ENCODE measurements around the gene LARGE1.

LARGE1 gene

DNA sequence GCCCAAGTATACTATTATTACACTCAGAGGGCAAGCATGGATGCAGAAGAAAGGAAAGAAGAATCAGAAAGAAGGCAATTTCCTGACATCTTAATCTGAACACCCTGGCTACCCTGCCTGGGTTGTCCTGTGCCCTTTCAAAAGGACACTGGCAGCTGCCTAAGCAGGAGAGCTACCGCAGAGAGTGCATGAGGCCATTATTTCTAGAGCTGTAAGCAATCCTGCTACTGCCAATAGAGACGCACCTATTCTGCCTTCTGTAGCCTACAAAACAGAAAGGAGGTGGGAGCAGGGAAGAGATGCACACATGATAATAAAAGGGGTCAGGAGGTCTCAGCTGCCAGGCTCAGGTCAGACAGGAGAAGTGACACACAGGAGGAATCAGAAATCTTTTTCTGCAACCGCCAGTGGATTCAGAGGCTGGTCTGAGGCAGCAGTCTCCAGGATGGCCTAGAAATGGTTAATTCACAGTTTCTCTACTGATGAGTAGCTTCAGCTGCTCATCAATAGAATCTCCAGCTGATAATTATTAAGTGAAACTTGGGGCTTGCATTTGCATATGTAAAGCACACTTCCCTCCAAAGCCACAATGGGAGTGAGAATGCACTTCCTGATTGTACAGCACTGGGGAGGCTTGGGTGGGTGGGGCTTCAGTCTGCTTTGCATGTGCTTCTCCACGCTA lies 253.9 kb downstream of the LARGE1 start:
- DNase-seq: no peak
- H3K4me1 ChIP-seq (ENCODE audit: control insufficient read depth in 1 of 2, insufficient read depth in 2 of 2, low read length in 2 of 2): peaks cover 0 to 5% of the 10 kb centered on the region in 2 experiments
- no peak overlapping the region for H2AFZ ChIP-seq (ENCODE audit: insufficient read depth, low read length, poor library complexity)
- H3K14ac ChIP-seq (ENCODE audit: low read length): no peak overlapping the region
- H4K91ac ChIP-seq (ENCODE audit: low read depth, low read length): no peak overlapping the region
- H3K36me3 ChIP-seq (ENCODE audit: control insufficient read depth in 1 of 2, insufficient read depth in 2 of 2, low read length in 2 of 2): no peaks in the 10 kb centered on the region
- no peak overlapping the region for H3K18ac ChIP-seq (ENCODE audit: low read length)
- H3K9me3 ChIP-seq (ENCODE audit: insufficient read depth, low read depth, low read length): no peaks in the 10 kb centered on the region
- H3K79me2 ChIP-seq (ENCODE audit: control insufficient read depth, insufficient read depth, low read length, poor library complexity): no peaks in the 10 kb centered on the region
- H2BK12ac ChIP-seq (ENCODE audit: low read length): no peak overlapping the region
- H3K4me3 ChIP-seq (ENCODE audit: low read depth, low read length): no peak overlapping the region
- no peak overlapping the region for H2BK120ac ChIP-seq (ENCODE audit: insufficient read depth, low read length, poor library complexity)
- no peak overlapping the region for H3K9ac ChIP-seq (ENCODE audit: low read length)
- no CpG with 5 or more reads among the region's 4 CpGs for WGBS (ENCODE audit: extremely low coverage, insufficient coverage, insufficient read length)
- no peak overlapping the region for H4K8ac ChIP-seq (ENCODE audit: low read depth, low read length)
- no peak overlapping the region for H3K23ac ChIP-seq (ENCODE audit: low read length)
- H2BK5ac ChIP-seq (ENCODE audit: low read depth, low read length, poor library complexity): no peak overlapping the region
- no peaks in the 10 kb centered on the region for H3K79me1 ChIP-seq (ENCODE audit: low read length)
- H3K27ac ChIP-seq (ENCODE audit: low read depth, low read length): no peak overlapping the region
- no peak overlapping the region for H2AK5ac ChIP-seq (ENCODE audit: low read length)
- no peak overlapping the region for H4K12ac ChIP-seq (ENCODE audit: low read depth, low read length)
- no peak overlapping the region for H3K4ac ChIP-seq (ENCODE audit: low read depth, low read length)
- H3K27me3 ChIP-seq (ENCODE audit: insufficient read depth, low read length): no peaks in the 10 kb centered on the region
- H3K4me2 ChIP-seq (ENCODE audit: low read length): no peak overlapping the region

DNA sequence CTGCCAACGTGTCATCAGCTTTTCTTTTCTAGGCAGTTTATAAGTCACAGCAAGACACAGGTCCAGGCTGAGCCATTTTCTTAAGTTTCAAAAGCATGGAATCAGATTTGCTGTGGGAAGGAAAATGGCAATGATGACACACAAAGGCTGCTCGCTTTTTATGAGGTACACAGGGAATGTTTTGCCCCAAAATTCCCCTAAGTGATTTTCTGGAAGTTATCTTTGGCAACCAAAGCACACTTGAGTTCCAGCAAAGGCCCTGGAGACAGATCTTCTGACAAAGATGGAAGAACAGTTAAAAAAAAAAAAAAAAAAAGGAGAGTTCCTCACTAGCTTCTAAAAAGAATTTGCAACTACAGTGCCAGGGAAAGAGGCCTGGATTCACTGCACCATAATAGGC lies 260.8 kb downstream of the LARGE1 start:
- no peak overlapping the region for H2AK5ac ChIP-seq (ENCODE audit: low read length)
- no peaks in the 10 kb centered on the region for H3K4me1 ChIP-seq (ENCODE audit: control insufficient read depth in 1 of 2, insufficient read depth in 2 of 2, low read length in 2 of 2)
- H3K9me3 ChIP-seq (ENCODE audit: insufficient read depth, low read depth, low read length): no peaks in the 10 kb centered on the region
- H3K36me3 ChIP-seq (ENCODE audit: control insufficient read depth in 1 of 2, insufficient read depth in 2 of 2, low read length in 2 of 2): no peaks in the 10 kb centered on the region
- no peak overlapping the region for H3K4me2 ChIP-seq (ENCODE audit: low read length)
- H3K27me3 ChIP-seq (ENCODE audit: insufficient read depth, low read length): no peaks in the 10 kb centered on the region
- no peak overlapping the region for H2AFZ ChIP-seq (ENCODE audit: insufficient read depth, low read length, poor library complexity)
- H4K91ac ChIP-seq (ENCODE audit: low read depth, low read length): no peak overlapping the region
- no peak overlapping the region for H2BK5ac ChIP-seq (ENCODE audit: low read depth, low read length, poor library complexity)
- no peak overlapping the region for H2BK120ac ChIP-seq (ENCODE audit: insufficient read depth, low read length, poor library complexity)
- no peak overlapping the region for H2BK12ac ChIP-seq (ENCODE audit: low read length)
- no peak overlapping the region for H3K18ac ChIP-seq (ENCODE audit: low read length)
- H4K12ac ChIP-seq (ENCODE audit: low read depth, low read length): no peak overlapping the region
- H3K27ac ChIP-seq (ENCODE audit: low read depth, low read length): no peak overlapping the region
- H3K79me1 ChIP-seq (ENCODE audit: low read length): no peaks in the 10 kb centered on the region
- DNase-seq: no peak
- H3K14ac ChIP-seq (ENCODE audit: low read length): no peak overlapping the region
- no peak overlapping the region for H3K9ac ChIP-seq (ENCODE audit: low read length)
- H3K23ac ChIP-seq (ENCODE audit: low read length): no peak overlapping the region
- WGBS (ENCODE audit: extremely low coverage, insufficient coverage, insufficient read length): no CpG with 5 or more reads among the region's 2 CpGs
- no peaks in the 10 kb centered on the region for H3K79me2 ChIP-seq (ENCODE audit: control insufficient read depth, insufficient read depth, low read length, poor library complexity)
- H4K8ac ChIP-seq (ENCODE audit: low read depth, low read length): no peak overlapping the region
- no peak overlapping the region for H3K4ac ChIP-seq (ENCODE audit: low read depth, low read length)
- H3K4me3 ChIP-seq (ENCODE audit: low read depth, low read length): no peak overlapping the region

DNA sequence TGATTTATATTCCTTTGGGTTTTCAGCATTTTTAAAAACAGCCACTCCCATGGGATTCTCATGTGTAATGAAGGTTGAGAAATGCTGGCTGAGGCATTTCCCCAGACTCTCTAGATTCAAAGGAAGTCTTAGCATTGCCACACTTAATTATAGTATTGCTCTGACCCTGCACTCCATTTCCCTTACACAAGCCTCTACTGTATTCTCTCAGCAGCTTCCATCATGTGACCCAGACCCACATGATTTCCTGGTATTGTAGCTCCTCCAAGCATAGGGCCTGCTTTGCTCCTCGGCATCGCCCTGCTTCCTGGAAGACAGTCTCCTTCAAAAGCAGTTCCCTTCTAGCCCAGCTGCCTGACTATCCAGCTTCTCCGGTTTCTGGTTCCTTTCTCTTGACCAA lies 261.5 kb downstream of the LARGE1 start:
- Histone ChIP-seq H3K79me1 (ENCODE audit: low read length) (no peaks in the 10 kb centered on the region), H3K27ac (ENCODE audit: low read depth, low read length) (no peak overlapping the region), H4K91ac (ENCODE audit: low read depth, low read length) (no peak overlapping the region), H4K12ac (ENCODE audit: low read depth, low read length) (no peak overlapping the region), H3K79me2 (ENCODE audit: control insufficient read depth, insufficient read depth, low read length, poor library complexity) (no peaks in the 10 kb centered on the region), H3K36me3 (ENCODE audit: control insufficient read depth in 1 of 2, insufficient read depth in 2 of 2, low read length in 2 of 2) (no peaks in the 10 kb centered on the region), H3K14ac (ENCODE audit: low read length) (no peak overlapping the region), H2AFZ (ENCODE audit: insufficient read depth, low read length, poor library complexity) (no peak overlapping the region), H2AK5ac (ENCODE audit: low read length) (no peak overlapping the region), H3K4me2 (ENCODE audit: low read length) (no peak overlapping the region), H3K18ac (ENCODE audit: low read length) (no peak overlapping the region), H3K9me3 (ENCODE audit: insufficient read depth, low read depth, low read length) (no peaks in the 10 kb centered on the region), H3K4ac (ENCODE audit: low read depth, low read length) (no peak overlapping the region), H4K8ac (ENCODE audit: low read depth, low read length) (no peak overlapping the region), H2BK120ac (ENCODE audit: insufficient read depth, low read length, poor library complexity) (no peak overlapping the region), H3K27me3 (ENCODE audit: insufficient read depth, low read length) (no peaks in the 10 kb centered on the region), H2BK5ac (ENCODE audit: low read depth, low read length, poor library complexity) (no peak overlapping the region), H2BK12ac (ENCODE audit: low read length) (no peak overlapping the region), H3K4me3 (ENCODE audit: low read depth, low read length) (no peak overlapping the region), H3K9ac (ENCODE audit: low read length) (no peak overlapping the region), H3K4me1 (ENCODE audit: control insufficient read depth in 1 of 2, insufficient read depth in 2 of 2, low read length in 2 of 2) (no peaks in the 10 kb centered on the region), H3K23ac (ENCODE audit: low read length) (no peak overlapping the region)
- DNase-seq: peak in 1 of 2 donors; percentile 49
- no CpG with 5 or more reads among the region's 3 CpGs for WGBS (ENCODE audit: extremely low coverage, insufficient coverage, insufficient read length)

DNA sequence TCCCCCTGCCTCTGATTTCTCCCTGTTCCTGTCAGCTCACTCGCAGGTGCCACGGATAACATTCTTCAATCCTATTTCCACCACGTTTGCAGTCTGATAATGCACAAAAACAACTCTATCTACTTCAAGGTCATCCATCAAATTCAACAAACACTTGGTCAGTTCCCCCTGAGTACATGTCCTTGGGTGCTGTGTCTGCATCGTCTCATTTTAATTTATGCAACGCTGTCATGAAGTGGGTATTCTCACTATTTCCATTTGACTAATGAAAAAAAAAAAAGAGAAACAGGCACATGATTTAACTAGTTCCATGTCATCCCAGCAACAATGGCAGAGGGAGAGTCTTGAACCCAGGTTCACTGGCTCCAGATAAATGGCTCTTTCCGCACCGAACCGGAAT lies 262.6 kb downstream of the LARGE1 start:
- no peak overlapping the region for H4K91ac ChIP-seq (ENCODE audit: low read depth, low read length)
- no CpG with 5 or more reads among the region's 8 CpGs for WGBS (ENCODE audit: extremely low coverage, insufficient coverage, insufficient read length)
- H3K79me2 ChIP-seq (ENCODE audit: control insufficient read depth, insufficient read depth, low read length, poor library complexity): no peaks in the 10 kb centered on the region
- H3K9ac ChIP-seq (ENCODE audit: low read length): no peak overlapping the region
- no peak overlapping the region for H3K23ac ChIP-seq (ENCODE audit: low read length)
- no peak overlapping the region for H3K18ac ChIP-seq (ENCODE audit: low read length)
- no peak overlapping the region for H3K27ac ChIP-seq (ENCODE audit: low read depth, low read length)
- no peak overlapping the region for H2BK5ac ChIP-seq (ENCODE audit: low read depth, low read length, poor library complexity)
- no peak overlapping the region for H2BK120ac ChIP-seq (ENCODE audit: insufficient read depth, low read length, poor library complexity)
- no peaks in the 10 kb centered on the region for H3K27me3 ChIP-seq (ENCODE audit: insufficient read depth, low read length)
- H3K4ac ChIP-seq (ENCODE audit: low read depth, low read length): no peak overlapping the region
- H3K9me3 ChIP-seq (ENCODE audit: insufficient read depth, low read depth, low read length): no peaks in the 10 kb centered on the region
- no peak overlapping the region for H2AFZ ChIP-seq (ENCODE audit: insufficient read depth, low read length, poor library complexity)
- no peak for DNase-seq
- H3K36me3 ChIP-seq (ENCODE audit: control insufficient read depth in 1 of 2, insufficient read depth in 2 of 2, low read length in 2 of 2): no peaks in the 10 kb centered on the region
- H3K4me3 ChIP-seq (ENCODE audit: low read depth, low read length): no peak overlapping the region
- no peaks in the 10 kb centered on the region for H3K79me1 ChIP-seq (ENCODE audit: low read length)
- H2AK5ac ChIP-seq (ENCODE audit: low read length): no peak overlapping the region
- peaks cover 0 to 2% of the 10 kb centered on the region in 2 experiments for H3K4me1 ChIP-seq (ENCODE audit: control insufficient read depth in 1 of 2, insufficient read depth in 2 of 2, low read length in 2 of 2)
- H3K14ac ChIP-seq (ENCODE audit: low read length): no peak overlapping the region
- H3K4me2 ChIP-seq (ENCODE audit: low read length): no peak overlapping the region
- H4K12ac ChIP-seq (ENCODE audit: low read depth, low read length): no peak overlapping the region
- no peak overlapping the region for H2BK12ac ChIP-seq (ENCODE audit: low read length)
- no peak overlapping the region for H4K8ac ChIP-seq (ENCODE audit: low read depth, low read length)
